Loucy (cell line): Measurements from ENCODE around the gene NRG3.

Experiments
- H2AFZ ChIP-seq: fragments of 200-600 bp; sonication (generic); 2 replicates; pipeline ENCODE4 v1.6.0; 2016; ENCODE audit warnings: antibody characterized with exemption, mild to moderate bottlenecking, low read length, moderate library complexity
- H3F3A ChIP-seq: fragments of 200-600 bp; 2 replicates; pipeline ENCODE4 v1.6.0; 2016; ENCODE audit warnings: antibody characterized with exemption, low read depth, mild to moderate bottlenecking
- H3K27me3 ChIP-seq: fragments of 200-600 bp; sonication (generic); 2 replicates; pipeline ENCODE4 v1.6.1; 2014; ENCODE audit warnings: low read length, mild to moderate bottlenecking; ENCODE audit not compliant: insufficient read depth, poor library complexity, severe bottlenecking
- H3K36me3 ChIP-seq: fragments of 200-600 bp; sonication (generic); 2 replicates; pipeline ENCODE4 v1.6.1; 2016; ENCODE audit warnings: low read length; ENCODE audit not compliant: insufficient read depth
- H3K4me1 ChIP-seq: fragments of 200-600 bp; sonication (generic); 2 replicates; pipeline ENCODE4 v1.5.1; 2014; ENCODE audit warnings: low read length, mild to moderate bottlenecking; ENCODE audit not compliant: insufficient read depth, poor library complexity, severe bottlenecking
- H3K4me2 ChIP-seq: fragments of 200-600 bp; sonication (generic); 2 replicates; pipeline ENCODE4 v1.6.0; 2014; ENCODE audit warnings: antibody characterized with exemption, low read length, low read depth, mild to moderate bottlenecking; ENCODE audit not compliant: poor library complexity, severe bottlenecking
- H3K4me3 ChIP-seq: fragments of 200-600 bp; sonication (generic); 2 replicates; pipeline ENCODE4 v1.5.1; 2014; ENCODE audit warnings: low read length, mild to moderate bottlenecking, mixed read lengths; ENCODE audit not compliant: poor library complexity, severe bottlenecking
- H3K79me2 ChIP-seq: fragments of 200-600 bp; sonication (generic); 2 replicates; pipeline ENCODE4 v1.6.1; 2014; ENCODE audit warnings: low read length; ENCODE audit not compliant: insufficient read depth
- H3K9ac ChIP-seq: fragments of 200-600 bp; sonication (generic); 2 replicates; pipeline ENCODE4 v1.6.0; 2014; ENCODE audit warnings: mild to moderate bottlenecking, low read depth, low read length, moderate library complexity; ENCODE audit not compliant: poor library complexity, severe bottlenecking
- H3K9me2 ChIP-seq: fragments of 200-600 bp; sonication (generic); replicated peaks from 2 replicates; pipeline ENCODE4 v1.6.1; 2016; ENCODE audit warnings: low read depth, low read length, mixed read lengths
- H3K9me3 ChIP-seq: fragments of 200-600 bp; sonication (generic); 2 replicates; pipeline ENCODE4 v1.6.1; 2014; ENCODE audit warnings: mild to moderate bottlenecking, antibody characterized with exemption, low read length, low read depth; ENCODE audit not compliant: insufficient read depth
- H4K20me1 ChIP-seq: fragments of 200-600 bp; sonication (generic); 2 replicates; pipeline ENCODE4 v1.6.0; 2014; ENCODE audit warnings: antibody characterized with exemption, low read length, mild to moderate bottlenecking; ENCODE audit not compliant: insufficient read depth, poor library complexity, severe bottlenecking
- CTCF ChIP-seq: fragments of 200-600 bp; sonication (generic); conservative IDR thresholded peaks from 2 replicates; pipeline ENCODE4 v1.5.1; 2014; ENCODE audit warnings: mild to moderate bottlenecking, antibody characterized with exemption, low read length
- EZH2phosphoT487 ChIP-seq: fragments of 200-600 bp; IDR thresholded peaks from 2 replicates; pipeline ENCODE4 v1.6.1; 2018; ENCODE audit warnings: antibody characterized with exemption, mild to moderate bottlenecking, moderate library complexity, borderline replicate concordance

NRG3 gene

DNA sequence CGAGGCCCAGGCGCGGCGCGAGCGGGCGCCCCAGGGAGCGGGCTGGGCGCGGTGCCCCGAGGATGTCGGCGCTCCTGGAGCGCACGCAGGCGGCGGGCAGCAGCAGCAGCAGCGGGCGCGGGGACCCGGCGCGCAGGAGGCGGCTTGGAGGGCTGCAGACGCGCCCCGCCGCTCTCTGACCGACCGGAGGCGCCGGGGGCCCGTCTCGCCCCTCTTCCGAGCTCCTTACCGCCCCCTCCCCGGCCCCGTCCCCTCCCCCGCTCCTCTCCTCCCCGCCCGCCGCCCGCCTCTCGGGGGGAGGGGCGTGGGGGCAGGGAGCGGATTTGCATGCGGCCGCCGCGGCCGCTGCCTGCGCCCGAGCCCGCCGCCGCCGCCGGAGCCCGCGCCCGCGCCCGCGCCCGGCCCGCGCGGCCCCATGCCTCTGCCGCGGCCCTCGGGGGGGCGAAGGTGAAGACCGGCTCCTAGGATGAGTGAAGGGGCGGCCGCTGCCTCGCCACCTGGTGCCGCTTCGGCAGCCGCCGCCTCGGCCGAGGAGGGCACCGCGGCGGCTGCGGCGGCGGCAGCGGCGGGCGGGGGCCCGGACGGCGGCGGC, at the start of gene NRG3:
NRG3 (plus strand) TSS at position 320 of the 592 bp plus-strand sequence.
- Histone ChIP-seq H3K27me3 (no peaks in the 10 kb centered on the region), H4K20me1 (no peaks in the 10 kb centered on the region), H2AFZ (no peak within 1 kb of the TSS), H3K79me2 (no peaks in the 10 kb centered on the region), H3K9me2 (no peaks in the 10 kb centered on the region), H3K4me2 (no peak within 1 kb of the TSS), H3K4me1 (no peaks in the 10 kb centered on the region), H3K9me3 (no peaks in the 10 kb centered on the region), H3F3A (no peaks in the 10 kb centered on the region), H3K9ac (no peak within 1 kb of the TSS), H3K36me3 (no peaks in the 10 kb centered on the region), H3K4me3 (no peak within 1 kb of the TSS)
- TF ChIP-seq CTCF, result no peak
- TF ChIP-seq EZH2phosphoT487, result no peak

DNA sequence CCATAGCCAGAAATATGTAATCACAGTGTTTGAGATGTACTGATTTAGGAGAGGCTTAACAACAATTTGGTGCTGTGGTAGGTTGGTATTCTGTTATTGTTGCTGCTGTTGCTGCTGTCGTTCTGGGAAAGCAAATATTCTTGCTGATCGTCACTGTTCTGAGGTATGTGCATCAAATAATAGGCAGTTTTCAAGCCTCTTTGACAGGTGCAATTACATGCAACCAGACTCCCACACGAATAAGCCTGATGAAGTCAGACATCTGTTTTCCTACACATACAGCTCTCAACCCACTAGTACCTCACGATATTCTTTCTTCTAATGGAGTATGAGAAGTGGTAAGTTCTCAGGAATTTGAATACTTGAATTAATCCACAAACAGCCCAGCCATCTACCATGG, 46.7 kb upstream of the NRG3 start:
- H4K20me1 ChIP-seq, result no peaks in the 10 kb centered on the region

DNA sequence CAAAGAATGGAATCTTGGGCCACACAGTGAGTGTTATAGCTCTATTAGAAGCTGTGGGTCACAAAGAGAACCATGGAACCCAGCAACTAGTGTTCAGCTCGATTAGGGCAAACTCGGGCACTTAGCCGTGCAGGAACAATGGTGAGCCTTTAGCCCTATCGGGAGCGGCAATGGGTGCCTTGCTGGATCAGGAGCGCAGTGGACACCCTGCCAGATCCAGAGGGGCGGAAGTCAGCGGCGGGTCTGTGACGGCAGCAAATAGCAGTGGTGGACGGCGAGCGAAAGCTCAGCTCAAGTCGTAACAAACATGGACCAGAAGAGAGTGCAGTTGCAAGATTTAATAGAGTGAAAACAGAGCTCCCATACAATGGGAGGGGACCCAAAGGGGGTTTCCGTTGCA, 43.9 kb upstream of the NRG3 start:
- Histone ChIP-seq H3K4me1 (no peaks in the 10 kb centered on the region), H3K9me3 (no peaks in the 10 kb centered on the region), H3K9ac (no peak overlapping the region), H3K27me3 (no peaks in the 10 kb centered on the region), H3K36me3 (no peaks in the 10 kb centered on the region), H3K4me2 (no peak overlapping the region), H3K9me2 (no peaks in the 10 kb centered on the region), H3F3A (no peaks in the 10 kb centered on the region), H2AFZ (no peak overlapping the region), H3K79me2 (no peaks in the 10 kb centered on the region), H3K4me3 (no peak overlapping the region), H4K20me1 (no peaks in the 10 kb centered on the region)
- TF ChIP-seq CTCF, result no peak

More for the DNA sequence above, 46.7 kb upstream of the NRG3 start:
- no peak for TF ChIP-seq CTCF
- no peak for TF ChIP-seq EZH2phosphoT487
- Histone ChIP-seq H3K9me2 (no peaks in the 10 kb centered on the region), H3K4me2 (no peak overlapping the region), H3K9me3 (no peaks in the 10 kb centered on the region), H3K4me1 (no peaks in the 10 kb centered on the region), H3K79me2 (no peaks in the 10 kb centered on the region), H2AFZ (no peak overlapping the region), H3K9ac (no peak overlapping the region), H3K4me3 (no peak overlapping the region), H3K27me3 (no peaks in the 10 kb centered on the region), H3K36me3 (no peaks in the 10 kb centered on the region), H3F3A (no peaks in the 10 kb centered on the region)
